ENCODE results near the gene FBXL17.

DNA sequence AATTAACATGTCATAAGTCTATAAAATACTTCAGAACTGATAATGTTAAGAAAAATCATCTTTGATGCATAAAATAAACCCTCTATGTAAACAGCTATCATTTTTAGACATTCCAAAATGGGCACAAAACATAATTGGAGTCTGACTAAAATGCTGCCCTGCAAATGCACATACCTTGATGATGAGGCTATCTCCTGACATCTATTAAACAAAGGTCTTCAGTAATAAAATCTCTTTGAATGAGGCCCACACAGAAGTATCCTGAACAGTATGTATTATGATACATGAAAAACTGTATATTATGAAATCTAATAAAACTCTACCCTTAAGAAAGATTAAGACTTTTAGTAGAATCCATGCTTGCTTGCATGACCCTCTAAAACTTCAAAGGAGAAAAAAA, 66.1 kb downstream of the FBXL17 start:
- TF ChIP-seq, protein P1, sequence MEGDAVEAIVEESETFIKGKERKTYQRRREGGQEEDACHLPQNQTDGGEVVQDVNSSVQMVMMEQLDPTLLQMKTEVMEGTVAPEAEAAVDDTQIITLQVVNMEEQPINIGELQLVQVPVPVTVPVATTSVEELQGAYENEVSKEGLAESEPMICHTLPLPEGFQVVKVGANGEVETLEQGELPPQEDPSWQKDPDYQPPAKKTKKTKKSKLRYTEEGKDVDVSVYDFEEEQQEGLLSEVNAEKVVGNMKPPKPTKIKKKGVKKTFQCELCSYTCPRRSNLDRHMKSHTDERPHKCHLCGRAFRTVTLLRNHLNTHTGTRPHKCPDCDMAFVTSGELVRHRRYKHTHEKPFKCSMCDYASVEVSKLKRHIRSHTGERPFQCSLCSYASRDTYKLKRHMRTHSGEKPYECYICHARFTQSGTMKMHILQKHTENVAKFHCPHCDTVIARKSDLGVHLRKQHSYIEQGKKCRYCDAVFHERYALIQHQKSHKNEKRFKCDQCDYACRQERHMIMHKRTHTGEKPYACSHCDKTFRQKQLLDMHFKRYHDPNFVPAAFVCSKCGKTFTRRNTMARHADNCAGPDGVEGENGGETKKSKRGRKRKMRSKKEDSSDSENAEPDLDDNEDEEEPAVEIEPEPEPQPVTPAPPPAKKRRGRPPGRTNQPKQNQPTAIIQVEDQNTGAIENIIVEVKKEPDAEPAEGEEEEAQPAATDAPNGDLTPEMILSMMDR (IDR thresholded peaks at IDR 0.05) = no peak
- TF ChIP-seq POLR2A (IDR thresholded peaks at IDR 0.05) = no peak

Data from breast epithelium (tissue), 3 donors.